H9 (cell line): ENCODE results near the gene LCN2. TPM values are rescaled to one million over a fixed set of nuclear protein-coding genes. Genes with fewer than 3 reads are reported as not detected.
A peak's percentile ranks its signal among the peaks of the same experiment; 100 is the strongest.

Experiments
- DNase-seq: peaks from one replicate; pipeline ENCODE4 v3.0.0-alpha.2; 2017
- H2AFZ ChIP-seq: one replicate; pipeline ENCODE4 v1.6.1; 2013; ENCODE audit warnings: mild to moderate bottlenecking, low read length, control low read depth, moderate library complexity
- H2AK5ac ChIP-seq: 2 replicates; pipeline ENCODE4 v1.6.1; 2013; ENCODE audit warnings: low read length, control low read depth, mixed read lengths; ENCODE audit not compliant: insufficient read length
- H2BK120ac ChIP-seq: one replicate; pipeline ENCODE4 v1.6.1; 2013; ENCODE audit warnings: low read depth, mild to moderate bottlenecking, low read length, control low read depth, inconsistent platforms; ENCODE audit not compliant: poor library complexity, severe bottlenecking
- H2BK12ac ChIP-seq: 2 replicates; pipeline ENCODE4 v1.6.1; 2013; ENCODE audit warnings: low read length, control low read depth, mixed read lengths, low read depth; ENCODE audit not compliant: insufficient read length
- H2BK15ac ChIP-seq: 2 replicates; pipeline ENCODE4 v1.6.1; 2013; ENCODE audit warnings: low read depth, low read length, control low read depth
- H2BK20ac ChIP-seq: one replicate; pipeline ENCODE4 v1.6.1; 2013; ENCODE audit warnings: low read depth, mild to moderate bottlenecking, low read length, control low read depth, inconsistent platforms; ENCODE audit not compliant: poor library complexity, severe bottlenecking
- H2BK5ac ChIP-seq: 2 replicates; pipeline ENCODE4 v1.6.1; 2013; ENCODE audit warnings: low read length, control low read depth, mixed read lengths; ENCODE audit not compliant: insufficient read length
- H3K14ac ChIP-seq: 2 replicates; pipeline ENCODE4 v1.6.1; 2013; ENCODE audit warnings: low read length, control low read depth; ENCODE audit not compliant: insufficient read depth
- H3K18ac ChIP-seq: 2 replicates; pipeline ENCODE4 v1.6.1; 2013; ENCODE audit warnings: low read depth, mild to moderate bottlenecking, mixed read lengths, low read length, control low read depth; ENCODE audit not compliant: insufficient read length
- H3K23ac ChIP-seq: 2 replicates; pipeline ENCODE4 v1.6.1; 2013; ENCODE audit warnings: low read length, control low read depth, mixed read lengths, low read depth; ENCODE audit not compliant: insufficient read length
- H3K23me2 ChIP-seq: 2 replicates; pipeline ENCODE4 v1.6.1; 2013; ENCODE audit warnings: low read depth, mild to moderate bottlenecking, mixed read lengths, low read length, control low read depth; ENCODE audit not compliant: insufficient read length, poor library complexity, severe bottlenecking
- H3K27ac ChIP-seq: 2 replicates; pipeline ENCODE4 v1.5.1; 2013; ENCODE audit warnings: low read length, control low read depth, mixed read lengths, low read depth; ENCODE audit not compliant: insufficient read length
- H3K27me3 ChIP-seq: 2 replicates; pipeline ENCODE4 v1.6.1; 2013; ENCODE audit warnings: low read length, control low read depth, inconsistent platforms; ENCODE audit not compliant: insufficient read depth
- H3K4ac ChIP-seq: 2 replicates; pipeline ENCODE4 v1.6.1; 2013; ENCODE audit warnings: low read depth, mild to moderate bottlenecking, control low read depth, inconsistent platforms, low read length, moderate library complexity
- H3K4me1 ChIP-seq: 2 replicates; pipeline ENCODE4 v1.6.1; 2013; ENCODE audit warnings: low read length, control low read depth, inconsistent platforms; ENCODE audit not compliant: insufficient read depth
- H3K4me2 ChIP-seq: 2 replicates; pipeline ENCODE4 v1.6.1; 2013; ENCODE audit warnings: low read length, control low read depth, mixed read lengths; ENCODE audit not compliant: insufficient read length, insufficient read depth
- H3K56ac ChIP-seq: 2 replicates; pipeline ENCODE4 v1.6.1; 2013; ENCODE audit warnings: low read depth, mild to moderate bottlenecking, mixed read lengths, low read length, control low read depth; ENCODE audit not compliant: insufficient read length
- H3K79me1 ChIP-seq: 2 replicates; pipeline ENCODE4 v1.6.1; 2013; ENCODE audit warnings: low read depth, mild to moderate bottlenecking, moderate library complexity, low read length, control low read depth, inconsistent platforms; ENCODE audit not compliant: insufficient read depth, poor library complexity, severe bottlenecking
- H3K79me2 ChIP-seq: 2 replicates; pipeline ENCODE4 v1.6.1; 2013; ENCODE audit warnings: low read length, control low read depth, inconsistent platforms; ENCODE audit not compliant: insufficient read depth
- H3K9ac ChIP-seq: 2 replicates; pipeline ENCODE4 v1.6.1; 2013; ENCODE audit warnings: low read length, control low read depth, mixed read lengths; ENCODE audit not compliant: insufficient read length; ENCODE audit errors: extremely low read depth
- H3K9me3 ChIP-seq: one replicate; pipeline ENCODE4 v1.6.1; 2013; ENCODE audit warnings: low read depth, low read length, inconsistent platforms; ENCODE audit not compliant: control insufficient read depth
- H3T11ph ChIP-seq: one replicate; pipeline ENCODE4 v1.6.1; 2013; ENCODE audit warnings: mild to moderate bottlenecking, low read length, control low read depth, inconsistent platforms
- H4K20me1 ChIP-seq: one replicate; pipeline ENCODE4 v1.6.1; 2013; ENCODE audit not compliant: control insufficient read depth, insufficient read length, insufficient read depth
- H4K5ac ChIP-seq: 2 replicates; pipeline ENCODE4 v1.6.1; 2013; ENCODE audit warnings: low read depth, mild to moderate bottlenecking, mixed read lengths, low read length, control low read depth; ENCODE audit not compliant: insufficient read length
- H4K8ac ChIP-seq: replicated peaks from 2 replicates; pipeline ENCODE4 v1.6.1; 2013; ENCODE audit warnings: low read length, control low read depth, mixed read lengths, low read depth; ENCODE audit not compliant: insufficient read length
- H4K91ac ChIP-seq: 2 replicates; pipeline ENCODE4 v1.6.1; 2013; ENCODE audit warnings: low read depth, mild to moderate bottlenecking, moderate library complexity, mixed read lengths, low read length, control low read depth; ENCODE audit not compliant: insufficient read length
- H3K27ac Mint-ChIP-seq, 3 experiments: 2 replicates in 2 of 3; 3 replicates in 1 of 3; pipeline ENCODE4 v1.8.0; 2020 to 2021; ENCODE audit warnings: mixed read lengths in 3 of 3, mild to moderate bottlenecking in 1 of 3, moderate library complexity in 1 of 3
- H3K27me3 Mint-ChIP-seq: 2 replicates; pipeline ENCODE4 v1.8.0; 2021; ENCODE audit warnings: low read depth, mild to moderate bottlenecking, moderate library complexity, mixed read lengths
- H3K36me3 Mint-ChIP-seq, 3 experiments: 2 replicates in 2 of 3; 3 replicates in 1 of 3; pipeline ENCODE4 v1.8.0; 2020 to 2021; ENCODE audit warnings: low read depth in 3 of 3, mixed read lengths in 3 of 3; ENCODE audit not compliant: insufficient read depth in 1 of 3
- H3K4me1 Mint-ChIP-seq, 2 experiments: 2 replicates each; pipeline ENCODE4 v1.8.0; 2020; ENCODE audit warnings: mixed read lengths in 2 of 2
- H3K4me3 Mint-ChIP-seq, 2 experiments: 2 replicates in 1 of 2; 3 replicates in 1 of 2; pipeline ENCODE4 v1.8.0; 2020 to 2021; ENCODE audit warnings: mild to moderate bottlenecking in 2 of 2, mixed read lengths in 2 of 2, moderate library complexity in 1 of 2
- H3K9me3 Mint-ChIP-seq, 2 experiments: 2 replicates in 1 of 2; 3 replicates in 1 of 2; pipeline ENCODE4 v1.8.0; 2020; ENCODE audit warnings: mild to moderate bottlenecking in 2 of 2, mixed read lengths in 2 of 2, moderate library complexity in 1 of 2
- WGBS: extraction: QIAGEN DNeasy Blood & Tissue Kit; methylation state at CpG from one replicate; pipeline ENCODE4 v1.1.7; 2013; ENCODE audit warnings: missing lambda C conversion rate, low lambda C conversion rate, mixed read lengths; ENCODE audit not compliant: insufficient read length; ENCODE audit errors: extremely low coverage; 5-methylcytosine and 5-hydroxymethylcytosine counted together
- total RNA-seq: library from RNA; stranded (reverse); gene quantifications from 2 replicates; pipeline ENCODE4 v1.2.1, GENCODE V29; 2021
- TF ChIP-seq, protein P1 (sequence below): fragments of 200-600 bp; sonication (generic); conservative IDR thresholded peaks from 3 replicates; pipeline ENCODE4 v1.8.0; 2021; ENCODE audit warnings: antibody characterized with exemption, mild to moderate bottlenecking

Gene LCN2
- total RNA-seq, 1 experiment from 2014 or later: not detected

DNA sequence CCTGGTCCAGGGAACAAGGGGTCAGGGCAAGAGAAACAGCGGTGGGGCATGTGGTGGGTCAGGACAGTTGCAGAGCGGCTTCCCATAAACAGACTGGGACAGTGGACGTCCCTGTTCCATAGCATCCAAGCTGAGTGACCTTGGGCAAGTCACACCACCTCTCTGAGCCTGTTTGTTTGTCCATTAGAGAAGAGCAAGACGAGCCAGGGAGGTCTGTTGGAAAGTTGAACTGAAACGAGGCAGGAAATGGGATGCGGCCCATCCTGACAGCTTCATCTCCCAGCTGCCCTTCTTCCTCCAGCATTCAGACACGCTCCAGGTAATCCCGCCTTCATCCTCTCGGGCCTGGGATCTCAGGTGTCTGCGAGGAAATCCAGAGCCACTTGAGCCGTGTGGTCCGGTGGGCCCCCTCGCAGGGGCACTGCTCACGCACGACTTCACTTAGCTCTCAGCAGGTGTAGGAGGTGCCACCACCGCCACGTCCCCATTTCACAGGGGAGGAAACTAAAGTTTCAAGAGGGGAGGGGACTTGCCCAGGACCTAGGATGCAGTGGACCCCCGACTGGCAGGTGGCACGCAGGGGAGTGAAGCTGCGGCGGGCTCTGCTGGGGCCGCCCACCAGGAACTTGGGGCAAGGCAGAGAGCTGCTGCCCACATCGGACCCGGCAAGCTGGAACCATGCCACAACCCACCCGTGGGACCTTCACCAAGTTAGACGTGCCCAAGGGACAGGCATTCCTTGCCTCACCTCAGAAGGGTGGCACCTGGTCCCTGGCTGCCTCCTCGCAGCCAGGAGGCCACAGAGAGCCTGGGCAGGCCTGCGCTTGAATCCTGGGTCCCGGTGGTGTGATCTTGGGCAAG, 34.7 kb upstream of the LCN2 start:
- Histone ChIP-seq H3K18ac (no peak overlapping the region), H4K8ac (no peak overlapping the region), H4K91ac (no peak overlapping the region), H3K27ac (no peak overlapping the region), H2BK120ac (no peak overlapping the region), H2BK15ac (no peak overlapping the region), H3T11ph (no peak overlapping the region), H3K4me1 (no peaks in the 10 kb centered on the region), H2BK5ac (no peak overlapping the region), H3K4me2 (no peak overlapping the region), H3K79me1 (no peaks in the 10 kb centered on the region), H3K14ac (no peak overlapping the region), H2BK20ac (no peak overlapping the region), H3K4ac (no peak overlapping the region), H3K23me2 (no peaks in the 10 kb centered on the region), H3K56ac (no peak overlapping the region), H3K9ac (no peak overlapping the region), H3K23ac (no peak overlapping the region), H4K20me1 (no peaks in the 10 kb centered on the region), H3K79me2 (no peaks in the 10 kb centered on the region), H3K9me3 (no peaks in the 10 kb centered on the region), H2BK12ac (no peak overlapping the region), H3K27me3 (no peaks in the 10 kb centered on the region), H2AFZ (no peak overlapping the region), H4K5ac (no peak overlapping the region), H2AK5ac (no peak overlapping the region)
- Mint-ChIP-seq H3K9me3 (peaks cover 0 to 3% of the 10 kb centered on the region in 2 experiments; a peak in 1 of 5 replicates), H3K27ac (peak overlapping the region in 1 of 3 experiments; percentile 79; a peak in 2 of 7 replicates), H3K27me3 (no peaks in the 10 kb centered on the region), H3K4me1 (peaks cover 8 to 13% of the 10 kb centered on the region in 2 experiments; a peak in 3 of 4 replicates), H3K4me3 (no peak overlapping the region), H3K36me3 (peaks cover 7 to 53% (median 10%) of the 10 kb centered on the region in 3 experiments; a peak in 6 of 7 replicates)
- no CpG with 5 or more reads among the region's 29 CpGs for WGBS
- TF ChIP-seq, protein P1, sequence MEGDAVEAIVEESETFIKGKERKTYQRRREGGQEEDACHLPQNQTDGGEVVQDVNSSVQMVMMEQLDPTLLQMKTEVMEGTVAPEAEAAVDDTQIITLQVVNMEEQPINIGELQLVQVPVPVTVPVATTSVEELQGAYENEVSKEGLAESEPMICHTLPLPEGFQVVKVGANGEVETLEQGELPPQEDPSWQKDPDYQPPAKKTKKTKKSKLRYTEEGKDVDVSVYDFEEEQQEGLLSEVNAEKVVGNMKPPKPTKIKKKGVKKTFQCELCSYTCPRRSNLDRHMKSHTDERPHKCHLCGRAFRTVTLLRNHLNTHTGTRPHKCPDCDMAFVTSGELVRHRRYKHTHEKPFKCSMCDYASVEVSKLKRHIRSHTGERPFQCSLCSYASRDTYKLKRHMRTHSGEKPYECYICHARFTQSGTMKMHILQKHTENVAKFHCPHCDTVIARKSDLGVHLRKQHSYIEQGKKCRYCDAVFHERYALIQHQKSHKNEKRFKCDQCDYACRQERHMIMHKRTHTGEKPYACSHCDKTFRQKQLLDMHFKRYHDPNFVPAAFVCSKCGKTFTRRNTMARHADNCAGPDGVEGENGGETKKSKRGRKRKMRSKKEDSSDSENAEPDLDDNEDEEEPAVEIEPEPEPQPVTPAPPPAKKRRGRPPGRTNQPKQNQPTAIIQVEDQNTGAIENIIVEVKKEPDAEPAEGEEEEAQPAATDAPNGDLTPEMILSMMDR: no peak
- peak; percentile 35 for DNase-seq
